8988T (cell line): ENCODE results near the gene TNFRSF19.

Experiments
- DNase-seq: peaks from one replicate; pipeline ENCODE4 v3.0.0; 2011

Gene TNFRSF19

DNA sequence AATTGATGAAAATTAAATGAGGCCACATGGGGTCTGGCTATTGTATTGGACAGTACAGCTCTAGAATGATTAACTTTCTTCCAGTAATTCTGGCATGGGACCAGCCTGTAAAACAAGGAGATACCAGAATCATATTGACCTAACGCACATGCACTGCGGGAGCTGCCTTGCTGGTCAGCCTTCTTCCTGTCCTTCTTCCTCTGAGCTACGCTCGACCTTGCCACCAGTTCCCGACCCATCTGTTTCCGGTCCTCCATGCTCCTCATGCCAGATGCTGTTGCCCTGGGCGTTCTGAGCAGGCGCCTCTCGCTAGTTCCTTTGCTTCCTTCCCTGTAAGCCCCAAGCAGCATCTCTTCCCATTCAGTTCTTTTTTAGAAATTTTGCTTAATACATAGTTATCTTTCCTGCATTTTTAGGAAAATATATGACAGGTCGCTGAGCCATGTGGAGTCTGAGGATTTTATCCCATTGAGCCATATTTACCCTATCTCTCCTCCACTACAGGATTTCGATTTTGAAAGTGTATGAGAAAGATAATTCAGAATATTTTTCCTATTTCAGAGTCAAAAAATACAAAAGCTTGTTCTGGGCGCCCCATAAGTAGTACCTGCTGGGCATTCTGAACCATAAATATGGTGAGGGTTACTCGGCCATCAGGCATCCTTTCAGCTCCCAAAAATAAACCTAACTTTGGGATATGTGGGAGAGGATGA is 38.6 kb downstream of the TNFRSF19 start:
- DNase-seq, result no peak

DNA sequence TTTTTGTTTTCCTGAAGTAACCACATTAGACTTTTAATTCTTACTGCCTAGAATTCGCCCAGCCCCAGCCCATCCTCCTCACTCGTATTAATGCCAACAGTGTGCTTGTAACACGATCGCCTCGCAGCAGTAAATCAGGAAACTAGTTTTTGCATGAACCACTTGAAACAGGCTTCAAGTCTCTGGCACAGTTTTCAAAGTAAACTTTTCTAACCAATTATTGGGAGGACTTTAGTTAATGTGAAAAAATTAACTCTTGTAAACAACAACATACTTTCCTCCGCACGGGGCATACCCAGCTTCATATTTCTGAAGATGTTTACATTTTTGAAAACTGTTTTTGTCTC is 39.2 kb downstream of the TNFRSF19 start:
- DNase-seq, result no peak

DNA sequence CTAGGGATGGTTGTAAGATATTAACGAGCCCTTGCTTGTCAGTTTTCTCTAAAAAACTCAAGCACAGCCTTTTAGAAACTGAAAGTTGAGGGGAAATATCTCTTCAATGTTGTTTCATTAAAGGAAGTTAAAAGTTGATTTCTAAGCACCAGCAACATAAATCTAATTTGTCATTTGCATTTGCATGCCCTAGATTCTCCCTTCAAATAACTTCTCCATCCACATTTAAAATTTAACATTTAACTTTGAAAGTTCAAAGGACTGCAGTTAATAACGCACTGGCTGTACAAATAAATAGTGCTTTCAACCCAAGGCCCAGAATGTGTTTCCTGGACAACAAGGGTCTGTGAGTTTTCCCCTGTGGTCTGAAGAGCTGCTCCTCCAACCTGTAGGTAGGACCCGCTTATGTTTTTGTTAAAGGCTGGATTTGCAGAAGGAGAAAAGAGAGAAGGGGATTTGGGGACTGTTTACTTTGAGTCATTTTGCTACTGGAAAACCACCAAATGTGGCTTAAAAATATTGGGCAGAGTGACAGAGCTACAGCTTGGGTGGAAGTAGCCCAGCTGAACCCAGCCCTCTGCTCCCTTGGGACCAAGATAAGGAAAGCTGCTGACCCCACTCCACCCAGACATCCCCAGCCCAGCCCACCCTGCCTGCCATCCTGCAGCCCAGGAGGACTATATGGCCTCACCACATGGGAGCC is 39.8 kb downstream of the TNFRSF19 start:
- DNase-seq, result no peak

DNA sequence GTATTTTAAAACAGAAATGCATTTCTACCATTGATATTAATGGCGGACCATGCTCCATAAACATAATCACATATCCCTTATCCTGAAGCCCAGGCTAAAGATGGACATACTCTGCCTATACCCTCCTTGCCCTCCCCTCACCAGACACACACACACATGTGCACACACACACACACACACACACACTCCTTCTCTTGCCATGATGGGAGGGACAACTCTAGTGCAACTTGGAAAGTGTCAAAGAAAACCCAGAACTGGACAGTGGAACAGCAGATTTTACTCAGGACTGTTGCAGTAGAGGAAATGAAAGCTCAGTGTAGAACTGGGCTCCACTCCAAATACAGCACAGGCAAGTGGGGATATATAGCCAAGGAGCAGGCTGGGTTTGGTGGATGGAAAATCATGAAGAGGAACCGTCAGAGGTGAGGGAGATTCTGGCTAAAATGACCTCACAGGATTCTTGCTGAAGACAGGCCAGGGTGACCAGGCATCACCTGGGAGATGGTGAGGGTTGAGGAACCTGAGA is 40.8 kb downstream of the TNFRSF19 start:
- no peak for DNase-seq

DNA sequence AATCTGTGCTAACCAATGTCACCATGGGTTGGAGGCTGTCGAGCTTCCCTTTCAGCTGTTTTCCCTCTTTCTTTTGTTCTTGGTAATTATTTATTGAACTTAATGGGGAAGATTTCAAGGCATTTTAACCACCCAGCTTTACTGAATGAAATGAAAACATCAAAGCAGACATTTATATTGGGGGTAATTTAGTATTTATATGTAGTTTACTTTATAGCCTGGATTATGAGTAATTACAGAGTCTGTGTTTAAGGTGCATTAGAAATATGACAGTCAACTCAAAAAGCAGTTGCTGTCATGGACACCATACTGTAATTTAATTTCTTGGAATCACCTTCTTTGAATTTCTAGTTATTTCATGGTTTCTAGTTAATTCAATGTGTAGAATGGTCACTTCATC is 42.0 kb downstream of the TNFRSF19 start:
- DNase-seq, result no peak

DNA sequence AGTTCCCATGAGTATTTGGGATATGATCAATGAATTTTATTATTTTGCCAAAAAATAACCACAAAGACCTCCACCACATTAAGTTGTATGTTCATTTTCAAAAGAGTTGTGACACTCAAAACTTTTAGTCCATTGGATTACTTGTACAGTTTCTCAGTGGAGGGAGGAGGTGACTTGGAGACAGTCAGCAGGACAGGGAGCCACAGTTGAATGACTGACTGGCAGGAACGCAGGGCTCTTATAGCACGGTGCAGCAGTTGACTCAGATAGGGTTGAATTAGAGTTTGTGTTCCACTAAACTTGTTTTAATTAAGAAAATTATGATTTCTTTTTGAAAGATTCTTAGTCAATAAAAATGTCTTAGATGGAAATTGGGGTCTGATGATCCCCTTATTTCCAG is 42.5 kb downstream of the TNFRSF19 start:
- no peak for DNase-seq

DNA sequence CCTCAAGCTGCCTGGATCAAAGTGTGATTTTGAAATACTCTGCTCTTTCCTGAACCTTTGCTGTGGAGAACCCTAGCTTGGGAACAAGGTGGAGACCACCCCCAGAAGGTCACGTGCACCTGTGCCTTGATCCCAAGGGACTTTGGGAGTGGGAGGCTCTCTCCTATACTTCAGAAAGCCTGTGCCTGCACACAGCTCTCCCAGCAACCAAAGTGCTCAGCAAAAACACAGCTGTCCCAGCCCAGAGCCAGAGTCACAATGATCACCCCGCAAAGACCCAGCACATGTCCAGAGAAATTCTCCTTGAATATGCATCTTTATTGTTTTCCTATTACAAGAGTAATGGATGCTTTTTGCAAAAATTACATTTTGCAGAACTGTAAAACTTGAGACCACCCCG is 43.4 kb downstream of the TNFRSF19 start:
- DNase-seq, result no peak

DNA sequence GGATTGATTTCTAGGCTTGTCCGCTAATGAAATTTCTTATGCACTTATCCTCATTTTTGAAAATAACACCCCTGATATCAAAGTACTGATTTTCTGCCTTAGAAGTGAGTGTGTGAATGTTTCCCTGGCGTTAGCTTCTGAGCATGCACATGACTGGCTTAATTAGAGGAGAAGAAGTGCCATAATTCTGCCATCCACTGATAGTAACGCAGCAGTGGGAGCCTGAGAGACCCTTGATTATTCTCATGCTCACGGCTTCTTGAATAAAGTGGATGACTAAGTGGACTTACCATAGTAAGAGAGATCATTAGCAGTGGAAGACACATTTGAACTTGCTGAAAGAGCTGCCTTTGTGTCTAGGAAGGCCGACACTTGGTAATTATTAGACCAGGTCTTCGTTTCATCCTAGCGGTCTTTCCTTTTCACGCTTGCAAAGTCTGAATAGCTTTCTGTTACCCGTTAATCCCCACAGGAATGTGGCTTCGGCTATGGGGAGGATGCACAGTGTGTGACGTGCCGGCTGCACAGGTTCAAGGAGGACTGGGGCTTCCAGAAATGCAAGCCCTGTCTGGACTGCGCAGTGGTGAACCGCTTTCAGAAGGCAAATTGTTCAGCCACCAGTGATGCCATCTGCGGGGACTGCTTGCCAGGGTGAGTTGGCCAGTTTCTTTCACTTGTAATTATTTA is 45.3 kb downstream of the TNFRSF19 start:
- no peak for DNase-seq

DNA sequence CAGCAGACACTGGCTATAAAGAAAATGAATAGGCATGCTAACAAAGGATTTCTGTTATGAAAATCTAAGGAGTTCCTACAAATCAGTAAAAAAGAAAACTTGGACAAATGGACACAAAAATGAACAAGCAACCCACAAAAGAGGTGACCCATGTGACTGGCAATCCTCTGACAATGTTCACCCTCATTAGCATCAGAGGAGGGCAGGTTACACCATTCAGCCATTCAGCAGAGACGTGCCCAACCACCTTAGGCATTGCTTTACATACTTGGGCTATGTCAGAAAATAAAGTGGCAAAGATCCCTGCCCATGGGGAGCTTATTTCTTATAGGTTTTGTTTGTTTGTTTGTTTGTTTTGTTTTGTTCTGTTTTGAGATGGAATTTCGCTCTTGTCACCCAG is 46.0 kb downstream of the TNFRSF19 start:
- no peak for DNase-seq

DNA sequence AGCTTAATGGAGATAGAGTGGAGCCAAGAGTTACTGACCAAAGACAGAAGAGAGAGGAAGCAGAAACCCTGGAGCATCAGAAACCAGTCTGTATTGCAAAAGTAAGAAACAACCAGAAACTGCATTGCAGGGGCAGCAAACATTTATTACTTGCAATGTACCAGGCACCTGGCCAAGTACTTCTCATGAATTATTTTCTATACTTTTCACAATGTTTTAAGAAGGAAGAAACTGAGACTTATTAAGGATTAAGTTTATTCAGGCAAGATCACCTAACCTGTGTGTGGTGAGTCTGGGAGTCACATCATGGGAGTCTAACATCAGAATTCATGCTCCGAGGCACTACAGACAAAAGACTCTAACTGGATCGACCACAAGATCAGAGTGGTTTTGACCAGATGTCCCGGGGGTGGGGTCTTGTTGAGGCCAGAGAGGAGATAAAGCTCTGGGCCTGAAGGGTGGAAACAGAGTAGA is 47.4 kb downstream of the TNFRSF19 start:
- no peak for DNase-seq

DNA sequence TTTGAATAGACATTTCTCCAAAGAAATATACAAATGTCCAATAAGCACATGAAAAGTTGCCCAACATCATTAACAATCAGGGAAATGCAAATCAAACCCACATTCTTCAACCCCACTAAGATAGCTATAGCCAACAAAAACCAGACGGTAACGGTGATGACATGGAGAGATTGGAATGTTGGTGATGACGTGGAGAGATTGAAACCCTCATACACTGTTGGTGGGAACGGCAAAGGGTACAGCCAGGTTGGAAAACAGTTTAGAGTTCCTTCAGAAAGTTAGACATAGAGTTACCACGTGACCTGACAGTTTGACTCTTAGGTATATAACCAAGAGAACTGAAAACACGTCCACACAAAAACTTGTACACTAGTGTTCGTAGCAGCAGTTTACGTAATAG is 48.1 kb downstream of the TNFRSF19 start:
- no peak for DNase-seq

DNA sequence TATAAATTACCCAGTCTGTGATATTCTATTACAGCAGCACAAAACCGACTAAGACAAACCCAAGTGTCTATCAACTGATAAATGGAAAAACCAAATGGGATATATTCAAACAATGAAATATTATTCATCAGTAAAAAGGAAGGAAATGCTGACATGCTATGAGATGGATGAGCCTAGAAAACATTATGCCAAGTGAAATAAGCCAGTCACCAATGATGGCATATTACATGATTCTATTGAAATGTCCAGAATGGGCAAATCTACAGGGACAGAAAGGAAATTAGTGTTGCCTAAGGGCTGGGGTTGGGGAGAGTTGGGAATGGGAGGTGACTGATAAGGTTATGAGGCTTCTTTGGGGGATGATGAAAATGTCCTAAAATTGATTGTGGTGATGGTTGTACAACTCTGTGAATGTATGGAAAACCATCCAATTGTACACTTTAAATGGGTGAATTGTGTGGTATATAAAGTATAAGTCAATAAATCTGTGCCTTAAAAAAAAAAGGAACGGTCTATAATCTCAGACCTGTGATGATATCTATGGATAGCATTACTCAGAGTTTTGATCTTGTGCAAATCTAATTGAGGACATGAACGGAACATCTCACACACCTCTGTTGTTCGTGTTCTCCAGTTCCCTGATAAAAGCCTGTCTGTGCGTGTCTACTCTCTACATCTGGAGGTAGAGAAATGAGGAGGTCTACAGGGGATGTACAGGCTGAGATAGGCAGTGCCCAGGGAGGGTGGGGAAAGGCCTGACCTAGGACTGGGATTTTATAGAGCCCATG is 49.0 kb downstream of the TNFRSF19 start:
- DNase-seq, result no peak

DNA sequence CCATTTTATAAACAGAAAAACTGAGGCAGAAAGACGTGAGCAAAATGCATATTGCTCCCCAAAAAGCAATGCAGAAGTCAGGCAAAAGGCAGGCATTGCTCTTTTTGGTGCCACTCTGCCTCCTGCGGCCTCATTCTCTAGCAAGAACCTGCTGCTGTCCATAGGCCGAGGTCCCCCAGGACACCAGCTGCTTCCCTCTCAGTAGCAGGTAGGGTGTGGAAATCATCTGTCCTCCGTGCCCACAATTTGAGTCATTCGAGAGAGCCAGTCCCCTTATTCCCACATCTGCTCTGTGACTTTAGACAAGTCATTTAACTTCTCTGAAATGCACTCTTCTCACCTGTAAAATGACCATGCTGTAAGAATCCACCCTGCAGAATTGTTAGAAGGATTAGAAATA is 50.0 kb downstream of the TNFRSF19 start:
- DNase-seq, result no peak

DNA sequence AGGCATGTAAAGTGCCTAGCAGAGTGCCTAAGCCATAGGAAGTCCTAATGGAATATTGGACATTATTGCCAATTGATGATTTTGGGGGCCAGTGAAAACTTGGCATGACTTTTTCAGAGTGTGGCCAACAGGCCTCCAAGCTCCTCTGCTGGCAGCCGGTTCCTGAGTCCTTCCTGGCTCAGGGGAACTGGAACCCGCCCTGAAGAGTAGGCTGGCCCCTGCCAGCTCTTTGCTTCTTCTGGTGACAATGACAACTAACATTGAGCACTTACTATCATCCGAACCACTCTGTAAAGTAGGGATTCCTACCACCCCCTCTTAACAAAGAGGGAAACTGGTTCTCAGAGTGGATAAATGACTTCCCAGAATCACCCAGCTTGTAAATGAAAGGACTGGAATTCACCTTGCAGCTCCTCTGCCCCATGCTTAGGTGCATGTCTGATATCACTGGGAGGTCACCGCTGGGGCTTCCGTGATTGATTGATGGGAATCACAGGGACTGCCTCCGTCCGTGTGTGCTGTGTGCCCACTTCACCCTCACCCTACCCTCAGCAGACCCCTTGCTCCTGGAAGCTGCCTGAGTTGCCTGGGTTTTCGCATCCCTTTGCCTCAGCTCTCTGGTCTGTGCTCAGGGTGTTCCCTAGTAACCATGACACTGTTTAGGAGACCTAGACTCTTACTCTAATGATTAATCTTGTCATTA is 50.6 kb downstream of the TNFRSF19 start:
- DNase-seq, result no peak

DNA sequence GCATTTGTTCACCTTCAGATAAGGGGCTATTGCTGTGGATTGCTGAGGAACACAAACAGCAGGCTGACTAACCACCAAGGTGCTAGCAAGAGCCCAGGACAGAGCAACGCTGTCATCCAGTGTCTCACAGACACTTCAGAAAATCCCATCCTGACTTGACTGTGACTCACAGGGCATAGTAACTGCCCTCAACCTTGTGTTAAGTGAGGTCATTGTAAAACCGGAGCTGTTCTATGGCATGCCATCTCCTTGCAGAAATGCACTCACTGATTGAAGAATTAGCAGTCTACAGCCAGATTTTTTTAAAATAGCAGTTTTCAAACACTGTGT is 51.1 kb downstream of the TNFRSF19 start:
- DNase-seq, result no peak

DNA sequence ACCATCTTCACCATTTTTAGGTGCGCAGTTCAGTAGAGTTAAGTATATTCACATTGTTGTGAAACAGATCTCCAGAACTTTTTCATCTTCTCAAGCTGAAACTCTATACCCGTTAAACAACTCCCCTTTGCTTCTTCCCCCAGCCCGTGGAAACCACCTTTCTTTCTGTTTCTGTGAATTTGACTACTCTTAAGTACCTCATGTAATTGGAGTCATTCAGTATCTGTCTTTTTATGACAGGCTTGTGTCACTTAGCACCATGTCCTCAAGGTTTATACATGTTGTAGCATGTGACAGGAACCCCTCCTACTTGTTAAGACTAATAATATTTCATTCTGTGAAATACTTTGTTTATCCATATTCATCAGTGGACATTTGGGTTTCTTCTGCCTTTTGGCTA is 52.8 kb downstream of the TNFRSF19 start:
- no peak for DNase-seq

DNA sequence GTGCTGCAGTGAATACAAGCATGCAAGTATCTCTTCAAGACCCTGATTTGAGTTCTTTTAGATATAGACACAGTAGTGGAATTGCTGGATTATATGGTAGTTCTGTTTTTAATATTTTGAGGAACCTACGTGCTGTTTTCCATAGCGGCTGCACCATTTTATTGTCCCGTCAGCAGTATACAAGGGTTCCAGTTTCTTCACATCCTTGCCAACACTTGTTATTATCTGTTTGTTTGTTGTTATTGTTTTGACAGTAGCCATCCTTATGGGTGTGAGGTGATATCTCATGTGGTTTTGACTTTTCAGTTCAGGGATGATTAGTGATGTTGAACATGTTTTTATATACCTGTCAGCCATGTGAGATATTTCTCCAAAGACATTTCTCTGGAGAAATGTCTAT is 53.2 kb downstream of the TNFRSF19 start:
- DNase-seq, result no peak

DNA sequence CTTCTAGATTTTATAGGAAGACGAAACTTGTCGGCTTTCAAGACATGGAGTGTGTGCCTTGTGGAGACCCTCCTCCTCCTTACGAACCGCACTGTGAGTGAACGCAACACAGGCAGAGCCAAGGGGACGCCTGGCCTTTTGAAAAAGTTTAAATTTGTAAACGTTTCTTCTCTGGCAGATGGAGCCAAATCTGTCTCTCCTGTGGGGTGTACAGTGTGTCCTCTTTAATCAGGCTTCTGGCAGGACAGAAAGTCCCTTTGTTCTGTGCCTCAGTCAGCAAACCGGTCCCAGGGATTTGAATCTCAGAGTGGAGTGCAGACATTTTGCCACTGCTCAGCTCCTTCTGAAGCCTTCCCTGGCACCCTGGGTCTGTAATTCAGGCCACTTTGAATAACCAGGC is 56.5 kb downstream of the TNFRSF19 start:
- no peak for DNase-seq

DNA sequence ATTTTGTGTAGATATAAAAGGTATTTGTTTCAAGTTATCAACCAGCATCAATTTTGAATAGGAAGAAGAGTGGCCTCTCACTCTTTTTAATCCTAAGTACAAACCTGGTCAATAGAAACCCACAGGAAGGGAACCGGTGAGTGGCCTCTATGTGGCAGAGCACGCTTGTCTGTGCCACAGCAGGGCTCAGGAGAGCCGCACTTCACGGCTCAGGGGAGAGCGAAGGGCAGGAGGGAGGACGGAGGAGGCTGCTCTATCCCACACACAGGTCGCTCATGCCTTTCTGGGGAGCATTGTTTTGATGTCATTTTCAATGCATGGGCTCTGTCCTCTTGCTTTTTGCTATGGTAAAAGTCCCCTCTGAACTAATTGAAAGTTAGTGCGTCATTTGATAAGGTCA is 57.2 kb downstream of the TNFRSF19 start:
- no peak for DNase-seq

DNA sequence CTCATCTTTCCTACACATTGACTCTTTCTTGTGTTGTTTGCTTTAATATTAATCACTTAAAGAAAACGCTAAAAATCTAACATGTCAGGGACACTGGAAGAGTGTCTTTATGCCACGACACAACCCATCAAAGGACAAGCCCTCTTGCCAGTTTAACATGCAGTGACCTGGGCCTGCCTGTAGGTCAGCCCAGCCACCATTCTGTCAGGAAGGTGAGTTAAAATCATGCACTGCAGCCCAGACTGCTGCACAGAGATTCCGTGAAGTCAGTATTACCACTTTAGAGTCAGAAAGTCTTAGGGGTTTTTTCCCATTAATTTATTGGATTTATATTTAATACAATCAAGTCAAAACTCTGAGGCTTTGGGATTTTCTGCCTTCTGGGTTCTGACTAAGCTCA is 58.0 kb downstream of the TNFRSF19 start:
- DNase-seq, result no peak

DNA sequence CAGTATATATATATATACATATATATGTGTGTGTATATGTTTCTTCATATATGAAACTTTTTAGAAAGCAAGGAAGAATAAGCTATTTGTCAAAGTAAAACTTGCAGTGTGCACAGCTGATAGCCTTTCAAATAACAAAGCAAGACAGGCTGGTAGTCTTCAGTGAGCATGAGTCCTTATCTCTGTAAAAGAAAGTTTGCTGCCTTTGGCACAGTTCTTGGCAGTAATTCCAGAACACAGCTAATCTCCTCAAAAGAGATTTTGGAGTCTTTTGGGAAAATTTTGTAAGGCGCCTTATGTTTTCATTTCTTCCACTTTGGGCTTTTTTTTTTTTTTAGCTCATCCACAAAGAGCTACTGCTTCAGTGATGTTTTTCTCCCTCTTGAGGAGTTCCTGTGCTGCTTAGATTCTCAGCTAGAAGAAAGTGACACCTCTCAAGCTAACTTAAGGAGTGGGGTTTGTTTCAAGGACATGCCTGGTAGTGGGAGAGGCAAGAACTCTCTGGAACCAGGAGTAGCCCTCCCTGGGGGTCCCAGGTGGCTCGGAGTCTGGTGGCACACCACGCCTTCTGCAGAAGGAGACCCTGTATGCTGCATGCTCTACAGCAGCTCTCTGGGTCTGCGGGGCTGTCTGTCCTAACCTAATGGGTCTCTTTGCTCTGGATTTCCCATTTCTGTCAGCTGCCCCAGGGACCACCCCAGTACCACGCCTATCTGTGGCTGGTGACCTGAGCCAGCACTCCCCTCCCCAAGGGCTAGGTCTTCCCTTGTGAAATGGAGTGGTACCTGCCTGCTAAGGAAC is 58.8 kb downstream of the TNFRSF19 start:
- no peak for DNase-seq
